CD4-positive, alpha-beta T cell treated with Interleukin-4 for 4 hours (primary cell): Measurements from ENCODE around the gene SCUBE1.

Source experiments
- DNase-seq: peaks from one replicate; pipeline ENCODE4 v3.0.0-alpha.2; 2020

SCUBE1 gene

DNA sequence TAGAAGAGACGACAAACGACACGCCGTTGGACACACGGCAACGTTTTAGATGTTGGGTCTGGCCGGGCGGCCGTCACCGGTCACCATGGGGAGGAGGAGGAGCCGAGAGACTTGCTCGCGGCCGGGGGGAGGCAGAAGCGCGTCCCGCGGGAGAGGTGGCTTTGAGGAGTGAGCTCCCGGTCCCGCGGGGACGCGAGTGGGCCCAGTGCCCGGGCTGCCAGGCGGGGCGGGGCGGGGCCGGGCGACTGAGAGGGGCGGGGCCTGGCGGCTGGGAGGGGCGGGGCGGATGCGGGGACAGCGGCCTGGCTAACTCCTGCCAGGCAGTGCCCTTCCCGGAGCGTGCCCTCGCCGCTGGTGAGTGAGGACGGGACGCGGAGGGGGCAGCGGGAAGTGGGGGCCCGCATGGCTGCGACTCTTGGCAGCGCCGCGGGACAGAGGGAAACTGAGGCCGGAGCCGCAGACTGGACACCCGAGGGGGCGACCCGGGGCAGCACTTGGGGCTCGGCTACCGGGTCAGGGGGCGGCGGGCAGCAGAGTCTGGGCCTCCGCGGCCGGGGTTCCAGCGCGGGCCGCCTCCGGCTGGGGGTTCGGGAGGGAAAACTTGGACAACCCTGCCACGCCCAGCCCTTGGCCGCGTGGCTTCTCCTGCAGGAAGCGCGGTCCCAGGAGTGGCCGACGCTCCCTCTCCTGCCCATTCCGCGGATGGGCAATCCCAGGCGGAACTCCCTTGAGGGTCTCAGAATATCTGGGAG, 191.7 kb downstream of the SCUBE1 start, which contains the start of gene TSPO:
Gene TSPO (plus strand): TSS at position 309 of the 752 bp plus-strand sequence. CDS start 7,680 bp downstream, outside the sequence.
- peak; percentile 51 for DNase-seq

- DNase-seq, result no peak
These were observed 192.4 kb downstream of the SCUBE1 start for GRCh38 chr22:43150731-43151206.

DNA sequence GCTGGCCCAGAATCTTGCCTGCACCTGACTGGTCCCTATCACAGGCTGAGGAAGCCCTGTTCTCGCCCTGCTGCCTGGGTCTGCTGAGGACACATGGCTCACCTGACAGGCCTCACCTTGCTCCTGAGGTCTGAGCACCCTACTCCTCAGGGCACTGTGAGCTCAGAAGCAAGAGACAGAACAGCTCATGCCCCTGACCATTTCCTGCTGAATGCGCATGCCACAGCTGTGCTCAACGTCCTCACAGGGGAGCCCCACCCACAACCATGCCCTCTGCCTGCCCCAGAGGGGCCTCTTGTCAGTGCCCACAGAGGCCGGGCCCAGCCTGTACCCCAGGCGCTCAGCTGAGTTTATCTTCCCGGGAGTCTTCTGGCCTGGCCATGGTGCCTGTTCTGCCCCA, 194.6 kb downstream of the SCUBE1 start:
- DNase-seq, result no peak

- no peak for DNase-seq
These were observed 195.4 kb downstream of the SCUBE1 start for GRCh38 chr22:43147821-43148220.
